Sigmoid colon (tissue), 4 donors: ENCODE measurements around the gene GSN.

Experiments
- EP300 ChIP-seq, 4 donors: sonication (generic); formaldehyde crosslinking; IDR thresholded peaks; one replicate each; pipeline ENCODE4 v1.6.1; 2017; ENCODE audit warnings: antibody characterized with exemption in 4 of 4
- POLR2AphosphoS5 ChIP-seq, 4 donors: sonication (generic); formaldehyde crosslinking; IDR thresholded peaks; one replicate each; pipeline ENCODE4 v1.6.1; 2017; ENCODE audit warnings: antibody characterized with exemption in 4 of 4

DNA sequence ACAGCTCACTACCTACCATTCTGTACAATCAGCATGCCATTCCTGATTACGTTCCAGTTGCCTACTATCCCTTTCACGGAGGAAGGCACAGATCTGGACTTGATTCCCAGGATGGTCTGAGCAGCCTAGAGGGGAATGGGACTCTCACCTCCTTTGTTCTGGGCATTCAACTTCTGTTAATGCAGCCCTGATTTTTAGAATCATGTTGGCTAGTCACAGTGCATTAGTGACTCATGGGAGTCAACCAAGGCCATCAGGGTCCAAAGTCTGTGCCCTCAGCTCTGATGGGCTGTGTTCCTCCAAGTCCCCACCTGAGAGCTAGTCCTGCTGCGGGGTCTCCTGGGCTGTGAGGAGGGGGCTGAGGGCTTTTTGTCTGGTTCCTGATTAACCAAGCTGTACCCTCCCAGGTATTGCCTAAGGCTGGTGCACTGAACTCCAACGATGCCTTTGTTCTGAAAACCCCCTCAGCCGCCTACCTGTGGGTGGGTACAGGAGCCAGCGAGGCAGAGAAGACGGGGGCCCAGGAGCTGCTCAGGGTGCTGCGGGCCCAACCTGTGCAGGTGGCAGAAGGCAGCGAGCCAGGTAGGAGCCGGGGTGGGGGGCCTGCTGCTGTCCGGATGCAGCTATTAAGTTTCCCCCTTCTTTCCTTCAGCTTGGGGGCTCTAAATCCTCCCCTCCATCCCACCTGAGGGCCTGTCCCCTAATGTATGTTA, 59.1 kb downstream of the GSN start:
- TF ChIP-seq EP300 (IDR thresholded peaks at IDR 0.05) (no peak), POLR2AphosphoS5 (IDR thresholded peaks at IDR 0.05) (no peak)
